D721Med (cell line): ENCODE results near the gene IQGAP2.
"Not testable (repeated sequence)": the region's sequence is repeated elsewhere in the genome, so short reads cannot be mapped to it uniquely, and the experiment has no call there.

Experiments
- DNase-seq: peaks from one replicate; pipeline ENCODE4 v3.0.0; 2011; ENCODE audit warnings: low spot score; ENCODE audit not compliant: insufficient read length
- FAIRE-seq: peaks from 2 replicates; lab custom pipeline; 2011; peaks lifted over from hg19 to GRCh38; lab: Jason Lieb, UNC
- TF ChIP-seq, protein P1 (sequence below): IDR thresholded peaks from 2 replicates; pipeline ENCODE4 v1.5.1; 2012; ENCODE audit warnings: mild to moderate bottlenecking, control low read depth; ENCODE audit not compliant: insufficient read depth; ENCODE audit errors: missing control alignments

IQGAP2 gene

DNA sequence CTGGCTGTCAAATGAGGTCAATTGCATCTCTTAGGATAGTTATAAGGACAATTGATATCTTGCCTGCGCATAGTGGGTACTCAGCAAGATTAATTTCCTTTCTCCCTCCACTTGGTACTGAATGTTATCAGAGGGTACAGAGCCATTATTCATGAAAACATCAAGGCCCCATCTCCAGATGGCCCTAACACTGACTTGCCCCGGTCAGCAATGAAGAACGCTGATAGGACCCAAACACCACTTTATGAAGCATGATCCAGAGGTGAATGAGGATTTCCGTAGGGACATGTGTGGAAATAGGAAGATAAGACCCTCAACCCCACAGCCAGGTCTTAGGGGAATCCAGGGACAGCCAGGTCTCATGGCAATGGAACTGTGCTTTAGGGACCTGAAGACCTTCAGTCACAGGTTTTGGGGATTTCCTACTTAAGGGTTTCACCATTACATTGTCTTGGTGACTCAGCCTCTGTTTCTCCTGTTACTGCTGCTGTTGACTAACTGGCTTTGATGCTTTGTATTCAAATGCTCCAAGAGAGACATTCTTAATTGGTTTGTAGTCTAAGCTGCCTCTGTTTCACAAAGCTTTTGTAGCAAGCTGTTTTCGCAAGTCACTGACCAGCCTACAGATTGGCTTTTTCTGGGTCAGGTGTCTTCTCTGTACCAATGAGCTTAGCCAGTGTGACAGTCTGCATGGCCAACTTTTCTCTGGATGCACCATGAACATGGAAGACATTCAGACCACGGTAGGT lies 35.3 kb upstream of the IQGAP2 start:
- DNase-seq (no peak), FAIRE-seq (no peak)
- TF ChIP-seq, protein P1, sequence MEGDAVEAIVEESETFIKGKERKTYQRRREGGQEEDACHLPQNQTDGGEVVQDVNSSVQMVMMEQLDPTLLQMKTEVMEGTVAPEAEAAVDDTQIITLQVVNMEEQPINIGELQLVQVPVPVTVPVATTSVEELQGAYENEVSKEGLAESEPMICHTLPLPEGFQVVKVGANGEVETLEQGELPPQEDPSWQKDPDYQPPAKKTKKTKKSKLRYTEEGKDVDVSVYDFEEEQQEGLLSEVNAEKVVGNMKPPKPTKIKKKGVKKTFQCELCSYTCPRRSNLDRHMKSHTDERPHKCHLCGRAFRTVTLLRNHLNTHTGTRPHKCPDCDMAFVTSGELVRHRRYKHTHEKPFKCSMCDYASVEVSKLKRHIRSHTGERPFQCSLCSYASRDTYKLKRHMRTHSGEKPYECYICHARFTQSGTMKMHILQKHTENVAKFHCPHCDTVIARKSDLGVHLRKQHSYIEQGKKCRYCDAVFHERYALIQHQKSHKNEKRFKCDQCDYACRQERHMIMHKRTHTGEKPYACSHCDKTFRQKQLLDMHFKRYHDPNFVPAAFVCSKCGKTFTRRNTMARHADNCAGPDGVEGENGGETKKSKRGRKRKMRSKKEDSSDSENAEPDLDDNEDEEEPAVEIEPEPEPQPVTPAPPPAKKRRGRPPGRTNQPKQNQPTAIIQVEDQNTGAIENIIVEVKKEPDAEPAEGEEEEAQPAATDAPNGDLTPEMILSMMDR, result no peak

DNA sequence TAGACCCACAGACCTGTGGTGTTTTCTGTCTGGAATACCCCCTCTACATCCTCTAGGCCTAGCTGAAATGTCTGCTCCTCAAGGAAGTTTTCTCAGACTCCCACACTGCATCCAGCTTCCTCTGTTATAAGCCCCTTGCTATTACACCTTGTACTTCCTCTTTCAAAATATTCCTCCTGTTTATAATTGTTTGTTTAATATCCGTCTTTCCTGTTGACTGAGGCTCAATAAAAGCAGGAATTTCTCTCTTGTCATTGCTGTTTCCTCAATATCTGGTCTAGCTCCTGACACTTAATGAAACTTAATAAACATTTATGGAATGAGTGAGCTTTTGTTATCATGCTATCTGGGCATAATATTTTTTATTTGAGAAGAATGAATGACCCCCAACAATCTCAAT lies 34.1 kb upstream of the IQGAP2 start:
- no peak for FAIRE-seq
- TF ChIP-seq, protein P1, result no peak
- DNase-seq, result no peak

DNA sequence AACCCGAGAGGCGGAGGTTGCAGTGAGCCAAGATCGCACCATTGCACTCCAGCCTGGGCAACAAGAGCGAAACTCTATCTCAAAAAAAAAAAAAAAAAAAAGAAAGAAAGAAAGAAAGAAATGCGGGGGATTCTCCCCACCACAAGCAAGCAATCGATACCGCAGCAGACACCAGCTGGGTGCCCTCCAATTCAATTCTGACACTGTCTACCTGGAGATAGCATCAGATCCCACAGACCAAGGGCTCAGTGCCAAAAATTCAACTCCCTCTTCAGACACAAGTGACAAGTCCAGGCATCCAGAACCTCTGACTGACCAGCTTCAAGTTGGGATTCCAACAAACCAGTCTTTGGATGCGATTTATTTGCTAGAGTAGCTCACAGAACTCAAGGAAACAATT lies 33.4 kb upstream of the IQGAP2 start:
- DNase-seq, FAIRE-seq: not testable (repeated sequence)

DNA sequence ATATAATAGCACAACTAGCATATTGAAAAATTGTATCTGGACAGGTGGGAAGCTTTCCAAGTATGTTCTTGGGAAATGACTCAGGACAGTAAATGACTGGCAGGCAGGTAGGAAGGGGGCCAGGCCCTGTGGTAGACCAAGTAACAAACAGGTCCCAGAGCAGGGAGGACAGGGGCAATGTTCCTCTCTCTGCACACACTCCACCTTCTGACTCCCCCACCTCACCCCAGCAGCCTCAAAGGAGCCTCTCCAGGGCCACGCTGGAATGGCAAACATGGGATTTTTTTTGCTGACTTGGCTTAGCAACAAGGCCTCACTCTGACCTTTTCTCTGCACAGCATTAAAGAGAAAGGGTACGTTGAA lies 31.1 kb upstream of the IQGAP2 start:
- DNase-seq (no peak), FAIRE-seq (no peak)
- TF ChIP-seq, protein P1, result no peak

DNA sequence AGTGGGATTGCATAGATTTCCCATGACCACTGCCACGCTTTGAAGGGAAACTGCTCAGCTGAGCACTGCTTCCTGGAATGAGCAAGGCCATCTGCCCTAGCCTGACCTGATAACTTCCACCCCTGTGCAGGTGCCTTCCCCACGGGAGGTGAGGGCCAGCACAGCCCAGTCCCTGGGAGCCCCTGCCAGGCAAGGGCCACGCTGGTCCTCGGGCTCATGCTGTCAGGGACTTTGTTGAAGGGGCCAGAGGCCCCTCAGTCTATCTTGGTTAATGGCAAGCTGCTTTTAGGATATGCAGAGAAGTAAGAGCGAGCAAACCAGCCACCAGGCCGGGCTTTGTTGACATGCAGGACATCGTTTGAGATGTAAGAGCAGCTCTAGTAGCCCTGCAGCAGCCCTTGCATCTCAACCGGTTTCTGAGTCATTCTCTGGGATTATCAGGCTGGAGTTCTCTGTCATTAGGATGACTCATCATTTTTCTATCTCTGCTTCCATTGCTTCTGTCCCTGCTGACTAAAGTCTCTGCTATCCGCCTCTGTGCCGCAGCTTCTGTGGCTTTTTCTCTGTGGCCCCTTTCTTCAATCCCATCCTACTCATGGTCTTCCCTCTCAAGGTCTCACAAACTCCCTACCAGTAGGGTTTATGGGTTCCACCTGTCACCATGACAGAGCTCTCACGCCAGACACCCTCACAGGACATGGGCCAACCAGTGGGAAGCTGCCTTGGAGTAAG lies 30.6 kb upstream of the IQGAP2 start:
- FAIRE-seq (no peak), DNase-seq (no peak)

DNA sequence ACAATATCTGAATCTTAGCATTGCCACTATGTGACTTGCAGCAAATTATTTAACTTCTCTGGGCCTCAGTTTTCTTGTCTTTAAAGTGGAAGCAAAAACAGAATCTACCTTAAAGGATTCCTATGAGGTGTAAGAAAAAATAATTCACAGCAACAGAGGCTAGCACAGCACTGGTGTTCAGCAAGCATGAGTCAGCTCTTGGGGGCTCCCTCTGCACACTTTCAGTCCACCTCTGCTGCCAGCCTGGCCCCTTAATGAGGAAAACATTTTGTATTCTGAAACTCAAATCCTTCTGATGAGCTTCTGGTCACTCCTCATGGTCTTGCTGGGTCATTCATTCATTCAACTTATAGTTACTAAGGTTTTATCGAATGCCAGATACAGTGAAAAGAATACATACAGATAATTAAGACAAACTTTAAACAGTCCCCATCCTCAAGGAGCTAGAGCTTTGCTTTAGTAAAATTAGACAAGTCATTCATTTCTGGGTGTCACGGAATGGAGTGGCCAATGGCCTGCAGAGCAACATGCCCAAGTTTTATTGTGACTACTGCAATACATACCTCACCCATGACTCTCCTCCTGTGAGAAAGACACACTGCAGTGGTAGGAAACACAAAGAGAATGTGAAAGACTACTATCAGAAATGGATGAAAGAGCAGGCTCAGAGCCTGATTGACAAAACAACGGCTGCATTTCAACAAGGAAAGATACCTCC lies 26.8 kb upstream of the IQGAP2 start:
- FAIRE-seq (no peak), DNase-seq (no peak)
- TF ChIP-seq, protein P1, result no peak

More for the DNA sequence above, 30.6 kb upstream of the IQGAP2 start:
- TF ChIP-seq, protein P1, result no peak

DNA sequence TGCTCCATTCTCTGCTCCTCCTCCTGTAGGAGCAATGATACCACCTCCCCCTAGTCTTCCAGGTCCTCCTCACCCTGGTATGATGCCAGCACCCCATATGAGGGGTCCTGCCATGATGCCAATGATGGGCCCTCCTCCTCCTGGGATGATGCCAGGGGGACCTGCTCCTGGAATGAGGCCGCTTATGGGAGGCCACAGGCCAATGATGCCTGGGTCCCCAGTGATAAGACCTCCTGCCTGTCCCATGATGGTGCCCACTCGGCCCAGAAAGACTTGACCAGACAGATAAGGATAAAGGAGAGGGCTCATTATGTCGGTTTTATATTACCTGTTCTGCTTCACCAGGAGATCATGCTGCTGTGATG lies 26.2 kb upstream of the IQGAP2 start:
- FAIRE-seq (no peak), DNase-seq (no peak)
- TF ChIP-seq, protein P1, result no peak
